HFF-Myc (cell line): Measurements from ENCODE around the gene PPP1R14D.

ENCODE experiments used
- DNase-seq: peaks from one replicate; pipeline ENCODE4 v3.0.0-alpha.2; 2011; ENCODE audit warnings: low read depth; ENCODE audit errors: extremely low read depth
- H3K4me3 ChIP-seq: replicated peaks from 2 replicates; pipeline ENCODE4 v1.5.1; 2011; ENCODE audit warnings: low read depth, mild to moderate bottlenecking, control low read depth, low read length
- CTCF ChIP-seq: IDR thresholded peaks from 2 replicates; pipeline ENCODE4 v1.5.1; 2012; ENCODE audit warnings: mild to moderate bottlenecking, low read depth, low read length, control low read depth; ENCODE audit errors: missing control alignments

PPP1R14D gene

GRCh38 chr15:40775740-40776536, 52.6 kb downstream of the PPP1R14D start:
- TF ChIP-seq CTCF = no peak

GRCh38 chr15:40775007-40775406, 53.5 kb downstream of the PPP1R14D start:
- no peak for DNase-seq
- TF ChIP-seq CTCF = no peak
- H3K4me3 ChIP-seq = no peak overlapping the region

More at GRCh38 chr15:40775740-40776536, 52.6 kb downstream of the PPP1R14D start:
- no peak overlapping the region for H3K4me3 ChIP-seq
- no peak for DNase-seq

DNA sequence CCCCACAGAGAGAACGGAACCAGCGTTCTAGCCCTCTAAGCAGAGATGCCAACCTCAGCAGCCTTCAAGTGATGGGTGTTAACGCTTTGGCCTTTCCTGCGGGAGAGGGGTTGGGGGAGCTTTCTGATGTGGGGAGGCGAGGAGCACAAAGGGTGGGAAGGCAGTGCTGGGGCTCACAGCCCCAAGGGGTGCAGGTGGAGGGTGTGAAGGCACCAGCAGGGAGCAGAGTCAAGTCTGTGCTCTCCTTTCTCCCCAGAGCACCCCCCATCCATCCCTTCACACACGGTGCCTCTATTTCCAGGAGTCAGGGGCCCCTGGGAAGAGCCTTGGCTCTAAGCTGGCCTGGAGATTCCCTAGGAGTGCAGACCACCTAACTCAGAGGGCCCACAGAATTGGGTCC, 54.6 kb downstream of the PPP1R14D start:
- TF ChIP-seq CTCF = no peak
- no peak for DNase-seq
- H3K4me3 ChIP-seq = no peak overlapping the region

- no peak for DNase-seq
- no peak for TF ChIP-seq CTCF
- H3K4me3 ChIP-seq = no peak overlapping the region
Measured at GRCh38 chr15:40773496-40773895, 55.0 kb downstream of the PPP1R14D start.

GRCh38 chr15:40772014-40772413, 56.5 kb downstream of the PPP1R14D start:
- no peak overlapping the region for H3K4me3 ChIP-seq
- no peak for DNase-seq
- no peak for TF ChIP-seq CTCF

GRCh38 chr15:40771242-40771641, 57.3 kb downstream of the PPP1R14D start:
- no peak for DNase-seq
- no peak overlapping the region for H3K4me3 ChIP-seq
- TF ChIP-seq CTCF = no peak
